HL-60 (cell line): ENCODE measurements around the gene LAMTOR5.

ENCODE experiments used
- GABPA ChIP-seq: IDR thresholded peaks from 2 replicates; pipeline ENCODE4 v1.6.1; 2012; ENCODE audit warnings: low read depth
- POLR2AphosphoS5 ChIP-seq: IDR thresholded peaks from 2 replicates; pipeline ENCODE4 v1.6.1; 2012; ENCODE audit warnings: low read depth
- SPI1 ChIP-seq: IDR thresholded peaks from 2 replicates; pipeline ENCODE4 v1.6.1; 2012; ENCODE audit warnings: low read depth, mild to moderate bottlenecking, borderline replicate concordance
- TF ChIP-seq, protein P1 (sequence below): IDR thresholded peaks from one replicate; pipeline ENCODE4 v1.5.1; 2011; ENCODE audit warnings: low read length, control low read depth, inconsistent platforms; ENCODE audit not compliant: insufficient read depth
- TF ChIP-seq, protein P2 (sequence below): IDR thresholded peaks from 2 replicates; pipeline ENCODE4 v1.6.1; 2012; ENCODE audit warnings: low read depth; ENCODE audit not compliant: insufficient replicate concordance

DNA sequence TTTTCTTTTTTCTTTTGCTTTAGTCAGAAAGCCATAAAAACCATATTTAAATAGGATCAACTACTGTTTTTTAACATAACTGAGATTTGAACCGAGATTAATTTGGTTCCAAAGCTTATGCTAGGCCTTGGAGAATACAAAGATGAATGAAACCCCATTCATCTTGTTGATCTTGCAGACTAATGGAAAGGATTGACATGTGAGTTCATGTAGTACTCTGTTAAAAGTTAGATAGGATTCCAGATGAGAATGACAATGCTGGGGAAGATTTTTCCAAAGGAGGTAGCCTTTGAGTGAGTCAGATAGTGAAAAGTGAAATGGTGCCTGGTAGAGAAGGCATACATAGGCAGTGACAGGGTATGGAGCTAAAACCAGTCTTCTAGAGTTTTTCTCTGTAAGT lies 45.6 kb downstream of the LAMTOR5 start:
- TF ChIP-seq, protein P1, sequence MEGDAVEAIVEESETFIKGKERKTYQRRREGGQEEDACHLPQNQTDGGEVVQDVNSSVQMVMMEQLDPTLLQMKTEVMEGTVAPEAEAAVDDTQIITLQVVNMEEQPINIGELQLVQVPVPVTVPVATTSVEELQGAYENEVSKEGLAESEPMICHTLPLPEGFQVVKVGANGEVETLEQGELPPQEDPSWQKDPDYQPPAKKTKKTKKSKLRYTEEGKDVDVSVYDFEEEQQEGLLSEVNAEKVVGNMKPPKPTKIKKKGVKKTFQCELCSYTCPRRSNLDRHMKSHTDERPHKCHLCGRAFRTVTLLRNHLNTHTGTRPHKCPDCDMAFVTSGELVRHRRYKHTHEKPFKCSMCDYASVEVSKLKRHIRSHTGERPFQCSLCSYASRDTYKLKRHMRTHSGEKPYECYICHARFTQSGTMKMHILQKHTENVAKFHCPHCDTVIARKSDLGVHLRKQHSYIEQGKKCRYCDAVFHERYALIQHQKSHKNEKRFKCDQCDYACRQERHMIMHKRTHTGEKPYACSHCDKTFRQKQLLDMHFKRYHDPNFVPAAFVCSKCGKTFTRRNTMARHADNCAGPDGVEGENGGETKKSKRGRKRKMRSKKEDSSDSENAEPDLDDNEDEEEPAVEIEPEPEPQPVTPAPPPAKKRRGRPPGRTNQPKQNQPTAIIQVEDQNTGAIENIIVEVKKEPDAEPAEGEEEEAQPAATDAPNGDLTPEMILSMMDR, result no peak
- TF ChIP-seq POLR2AphosphoS5, result no peak
- no peak for TF ChIP-seq SPI1
- TF ChIP-seq GABPA, result no peak
- TF ChIP-seq, protein P2, sequence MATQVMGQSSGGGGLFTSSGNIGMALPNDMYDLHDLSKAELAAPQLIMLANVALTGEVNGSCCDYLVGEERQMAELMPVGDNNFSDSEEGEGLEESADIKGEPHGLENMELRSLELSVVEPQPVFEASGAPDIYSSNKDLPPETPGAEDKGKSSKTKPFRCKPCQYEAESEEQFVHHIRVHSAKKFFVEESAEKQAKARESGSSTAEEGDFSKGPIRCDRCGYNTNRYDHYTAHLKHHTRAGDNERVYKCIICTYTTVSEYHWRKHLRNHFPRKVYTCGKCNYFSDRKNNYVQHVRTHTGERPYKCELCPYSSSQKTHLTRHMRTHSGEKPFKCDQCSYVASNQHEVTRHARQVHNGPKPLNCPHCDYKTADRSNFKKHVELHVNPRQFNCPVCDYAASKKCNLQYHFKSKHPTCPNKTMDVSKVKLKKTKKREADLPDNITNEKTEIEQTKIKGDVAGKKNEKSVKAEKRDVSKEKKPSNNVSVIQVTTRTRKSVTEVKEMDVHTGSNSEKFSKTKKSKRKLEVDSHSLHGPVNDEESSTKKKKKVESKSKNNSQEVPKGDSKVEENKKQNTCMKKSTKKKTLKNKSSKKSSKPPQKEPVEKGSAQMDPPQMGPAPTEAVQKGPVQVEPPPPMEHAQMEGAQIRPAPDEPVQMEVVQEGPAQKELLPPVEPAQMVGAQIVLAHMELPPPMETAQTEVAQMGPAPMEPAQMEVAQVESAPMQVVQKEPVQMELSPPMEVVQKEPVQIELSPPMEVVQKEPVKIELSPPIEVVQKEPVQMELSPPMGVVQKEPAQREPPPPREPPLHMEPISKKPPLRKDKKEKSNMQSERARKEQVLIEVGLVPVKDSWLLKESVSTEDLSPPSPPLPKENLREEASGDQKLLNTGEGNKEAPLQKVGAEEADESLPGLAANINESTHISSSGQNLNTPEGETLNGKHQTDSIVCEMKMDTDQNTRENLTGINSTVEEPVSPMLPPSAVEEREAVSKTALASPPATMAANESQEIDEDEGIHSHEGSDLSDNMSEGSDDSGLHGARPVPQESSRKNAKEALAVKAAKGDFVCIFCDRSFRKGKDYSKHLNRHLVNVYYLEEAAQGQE, result no peak
